RCC 7860 (cell line): ENCODE results near the gene SIN3B.

Experiments used
- DNase-seq: peaks from one replicate; pipeline ENCODE4 v3.0.0-alpha.2; 2015; ENCODE audit warnings: low spot score
- FAIRE-seq: peaks from 2 replicates; lab custom pipeline; 2012; peaks lifted over from hg19 to GRCh38; lab: Jason Lieb, UNC

The SIN3B gene

DNA sequence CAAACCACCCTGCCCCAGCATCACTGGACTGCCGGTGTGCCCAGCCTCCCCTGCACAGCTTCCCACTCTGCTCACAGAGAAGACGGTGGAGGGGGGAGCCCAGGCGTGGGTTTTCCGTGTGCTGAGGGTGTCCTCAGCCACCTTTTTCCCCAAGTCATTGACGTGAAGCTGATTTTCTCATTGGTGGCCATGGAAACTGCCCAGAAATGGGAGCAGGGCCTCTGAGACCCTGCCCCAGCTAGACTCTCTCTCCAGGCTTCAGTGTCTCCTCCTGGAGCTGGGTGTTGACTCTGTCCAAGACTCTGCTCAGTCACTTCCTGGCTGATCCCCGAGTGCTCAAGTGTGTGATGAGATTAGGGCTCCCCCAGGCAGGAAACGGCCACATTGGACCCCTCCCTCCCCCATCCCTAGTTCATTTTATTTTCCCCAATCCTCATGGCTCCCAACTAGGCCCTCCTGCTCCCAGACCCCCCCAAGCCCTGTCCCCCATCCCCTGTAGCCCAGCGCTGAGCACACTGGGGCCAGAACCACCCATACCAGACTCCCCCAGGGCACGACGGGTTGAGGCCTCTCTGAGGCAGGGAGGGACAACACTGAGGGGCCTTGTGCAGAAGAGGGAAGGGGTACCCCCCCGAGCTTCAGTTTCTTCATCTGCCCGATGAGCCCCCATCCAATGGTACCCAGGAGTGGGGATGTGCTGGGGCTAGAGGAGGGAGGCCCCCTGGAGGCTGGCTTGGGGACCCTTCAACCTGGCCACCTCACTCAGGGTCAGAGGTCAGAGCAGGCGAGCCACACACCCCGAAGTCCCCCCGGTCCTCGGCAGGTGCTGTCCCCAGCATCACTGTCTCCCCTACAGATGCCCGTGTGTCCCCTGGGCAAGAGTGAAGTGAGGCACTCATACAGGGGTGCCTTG, 58.4 kb downstream of the SIN3B start:
- no peak for FAIRE-seq
- no peak for DNase-seq

DNA sequence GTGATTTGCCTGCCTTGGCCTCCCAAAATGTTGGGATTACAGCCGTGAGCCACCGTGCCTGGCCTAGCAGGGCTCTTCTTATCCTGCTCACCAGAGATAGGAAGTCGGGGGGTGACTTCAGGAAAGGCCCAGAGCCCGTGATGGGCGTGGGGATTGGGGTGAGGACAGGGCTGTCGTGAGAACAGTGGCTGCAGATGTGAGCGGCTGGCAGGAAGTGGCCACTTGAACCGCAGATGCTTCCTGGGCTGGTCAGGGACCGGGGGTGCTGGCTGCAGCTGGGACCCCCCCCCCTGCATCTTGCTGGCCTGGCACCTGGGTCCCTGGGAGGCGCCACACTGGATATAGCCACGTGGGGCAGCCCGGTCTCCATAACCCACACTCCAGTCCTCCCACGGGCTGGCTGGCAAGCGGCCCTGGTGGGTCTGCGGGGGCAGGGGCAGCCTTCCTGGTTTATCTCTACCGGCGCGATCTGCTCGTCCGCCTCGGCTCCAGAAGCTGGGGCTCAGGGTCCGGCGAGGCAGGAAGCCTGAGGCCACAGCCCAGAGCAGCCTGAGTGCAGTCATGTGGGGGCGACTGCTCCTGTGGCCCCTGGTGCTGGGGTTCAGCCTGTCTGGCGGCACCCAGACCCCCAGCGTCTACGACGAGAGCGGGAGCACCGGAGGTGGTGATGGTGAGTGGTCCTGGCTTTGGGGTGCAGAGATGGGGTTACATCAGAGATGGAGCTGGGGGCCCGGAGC, 59.6 kb downstream of the SIN3B start, which contains the start of gene F2RL3:
F2RL3 (plus strand) TSS at position 371 of the 737 bp plus-strand sequence; CDS start at position 562, 191 bp downstream.
- no peak for DNase-seq
- no peak for FAIRE-seq

DNA sequence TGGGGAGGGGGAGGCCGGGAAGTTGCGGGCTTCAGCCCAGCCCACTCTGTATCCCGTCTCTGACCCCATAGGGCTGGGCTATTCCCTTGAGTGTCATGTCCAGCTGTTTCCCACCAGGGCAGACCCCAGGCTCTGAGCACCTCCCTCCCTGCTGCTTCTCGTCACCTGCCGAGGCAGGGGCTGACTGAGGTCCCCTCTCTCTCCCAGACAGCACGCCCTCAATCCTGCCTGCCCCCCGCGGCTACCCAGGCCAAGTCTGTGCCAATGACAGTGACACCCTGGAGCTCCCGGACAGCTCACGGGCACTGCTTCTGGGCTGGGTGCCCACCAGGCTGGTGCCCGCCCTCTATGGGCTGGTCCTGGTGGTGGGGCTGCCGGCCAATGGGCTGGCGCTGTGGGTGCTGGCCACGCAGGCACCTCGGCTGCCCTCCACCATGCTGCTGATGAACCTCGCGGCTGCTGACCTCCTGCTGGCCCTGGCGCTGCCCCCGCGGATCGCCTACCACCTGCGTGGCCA, 60.2 kb downstream of the SIN3B start:
- DNase-seq, result no peak
- FAIRE-seq, result no peak

DNA sequence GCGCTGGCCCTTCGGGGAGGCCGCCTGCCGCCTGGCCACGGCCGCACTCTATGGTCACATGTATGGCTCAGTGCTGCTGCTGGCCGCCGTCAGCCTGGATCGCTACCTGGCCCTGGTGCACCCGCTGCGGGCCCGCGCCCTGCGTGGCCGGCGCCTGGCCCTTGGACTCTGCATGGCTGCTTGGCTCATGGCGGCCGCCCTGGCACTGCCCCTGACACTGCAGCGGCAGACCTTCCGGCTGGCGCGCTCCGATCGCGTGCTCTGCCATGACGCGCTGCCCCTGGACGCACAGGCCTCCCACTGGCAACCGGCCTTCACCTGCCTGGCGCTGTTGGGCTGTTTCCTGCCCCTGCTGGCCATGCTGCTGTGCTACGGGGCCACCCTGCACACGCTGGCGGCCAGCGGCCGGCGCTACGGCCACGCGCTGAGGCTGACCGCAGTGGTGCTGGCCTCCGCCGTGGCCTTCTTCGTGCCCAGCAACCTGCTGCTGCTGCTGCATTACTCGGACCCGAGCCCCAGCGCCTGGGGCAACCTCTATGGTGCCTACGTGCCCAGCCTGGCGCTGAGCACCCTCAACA, 60.8 kb downstream of the SIN3B start:
- FAIRE-seq (no peak), DNase-seq (no peak)

DNA sequence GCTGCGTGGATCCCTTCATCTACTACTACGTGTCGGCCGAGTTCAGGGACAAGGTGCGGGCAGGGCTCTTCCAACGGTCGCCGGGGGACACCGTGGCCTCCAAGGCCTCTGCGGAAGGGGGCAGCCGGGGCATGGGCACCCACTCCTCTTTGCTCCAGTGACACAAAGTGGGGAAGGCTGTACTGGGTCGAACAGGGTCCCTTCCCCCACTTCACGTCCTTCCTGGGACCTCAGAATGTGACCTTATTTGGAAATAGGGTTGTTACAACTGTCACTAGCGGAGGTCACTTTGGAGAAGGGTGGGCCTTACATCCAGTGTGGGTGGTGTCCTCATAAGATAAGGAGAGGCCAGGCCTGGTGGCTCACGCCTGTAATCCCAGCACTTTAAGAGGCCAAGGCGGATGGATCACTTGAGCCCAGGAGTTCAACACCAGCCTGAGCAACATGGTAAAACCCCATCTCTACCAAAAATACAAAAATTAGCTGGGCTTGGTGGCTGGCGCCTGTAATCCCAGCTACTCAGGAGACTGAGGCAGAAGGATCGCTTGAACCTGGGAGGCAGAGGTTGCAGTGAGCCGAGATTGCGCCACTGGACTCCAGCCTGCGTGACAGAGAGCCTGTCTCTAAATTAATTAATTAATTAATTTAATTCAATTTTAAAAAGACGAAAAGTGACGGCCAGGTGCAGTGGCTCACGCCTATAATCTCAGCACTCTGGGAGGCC, 61.4 kb downstream of the SIN3B start:
- no peak for DNase-seq
- no peak for FAIRE-seq

DNA sequence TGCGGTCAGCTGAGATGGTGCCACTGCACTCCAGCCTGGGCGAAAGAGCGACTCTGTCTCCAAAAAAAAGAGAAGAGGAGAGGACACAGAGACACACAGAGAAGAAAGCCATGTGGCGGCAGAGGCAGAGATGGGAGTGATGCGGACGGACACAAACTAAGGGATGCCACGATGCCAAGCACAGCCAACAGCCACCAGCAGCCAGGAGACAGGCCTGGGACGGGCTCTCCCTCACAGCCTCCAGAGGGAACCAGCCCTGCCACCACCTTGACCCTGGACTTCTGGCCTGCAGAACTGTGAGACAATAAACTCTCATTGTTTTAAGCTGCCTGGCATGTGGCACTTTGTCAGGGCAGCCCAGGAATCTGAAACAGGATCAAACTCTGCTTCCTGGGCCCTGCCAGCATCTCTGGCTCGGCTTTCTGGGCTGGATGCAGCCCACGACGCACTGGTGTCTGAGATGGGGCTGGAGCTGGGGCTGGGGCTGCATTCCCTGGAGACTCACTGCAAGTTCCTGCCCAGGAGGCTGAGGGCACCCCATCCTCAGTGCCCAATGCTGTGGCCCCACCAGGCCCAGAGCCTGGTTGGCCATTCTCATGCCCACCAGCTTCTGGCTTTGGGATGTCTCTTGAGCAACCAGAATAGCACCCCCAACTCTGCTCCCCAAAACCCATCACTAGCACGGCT, 62.6 kb downstream of the SIN3B start:
- no peak for DNase-seq
- FAIRE-seq, result no peak

DNA sequence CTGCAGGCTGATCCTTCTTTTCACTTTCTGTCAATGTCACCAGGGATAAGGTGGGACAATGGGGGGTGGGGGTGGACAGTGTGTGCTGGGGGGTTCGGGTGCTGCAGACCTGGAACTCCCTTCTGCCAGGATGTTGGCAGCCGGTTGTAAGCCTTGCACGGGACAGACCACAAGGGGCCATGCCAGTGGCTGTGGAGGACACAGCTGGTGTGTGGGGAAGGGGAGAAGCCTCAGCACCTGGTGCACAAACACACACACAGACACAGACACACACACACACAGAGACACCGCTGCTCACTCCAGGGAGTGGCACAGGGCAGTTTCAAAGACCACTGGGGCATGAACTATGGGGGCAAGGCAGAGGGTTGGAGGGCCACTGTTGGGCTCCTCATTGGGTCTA, 63.2 kb downstream of the SIN3B start:
- FAIRE-seq (no peak), DNase-seq (no peak)

DNA sequence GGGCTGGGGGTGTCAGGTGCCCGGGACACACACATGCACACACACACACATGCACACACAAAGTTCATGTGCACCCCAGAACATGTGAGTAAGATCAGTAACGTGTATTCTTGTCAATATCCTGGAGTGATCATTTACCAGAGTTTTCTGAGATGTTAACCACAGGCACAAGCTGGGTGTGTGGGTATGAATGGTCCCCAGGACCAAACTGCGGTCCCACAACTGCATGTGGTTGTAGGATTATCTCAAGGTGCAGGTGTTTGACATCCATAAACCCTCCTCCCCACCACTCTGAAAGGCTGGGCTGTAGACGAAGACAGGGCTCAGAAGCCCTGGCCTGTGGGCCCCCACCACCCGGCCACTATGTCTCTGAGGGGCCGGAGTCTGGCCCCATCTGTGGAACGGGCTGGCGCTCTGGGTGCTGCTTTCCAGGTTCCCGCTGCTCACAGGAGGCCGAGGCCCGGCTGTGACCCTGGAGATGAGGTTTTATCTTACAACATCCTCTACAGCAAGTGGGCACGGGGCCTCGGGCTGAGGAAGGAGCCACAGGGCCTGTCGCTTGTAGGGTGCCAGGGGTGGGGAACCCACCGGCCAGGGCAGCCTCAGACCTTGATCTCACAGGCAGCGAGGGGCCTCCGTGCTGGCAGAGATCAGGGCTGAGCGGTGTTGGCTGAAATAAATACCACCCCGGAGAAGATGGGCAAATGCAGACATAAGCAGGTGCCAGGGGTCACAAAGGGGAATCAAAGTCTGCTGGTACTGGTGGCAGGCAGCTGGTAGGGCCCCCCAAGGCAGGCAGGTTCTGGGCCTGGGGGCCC, 63.9 kb downstream of the SIN3B start:
- DNase-seq (no peak), FAIRE-seq (no peak)

DNA sequence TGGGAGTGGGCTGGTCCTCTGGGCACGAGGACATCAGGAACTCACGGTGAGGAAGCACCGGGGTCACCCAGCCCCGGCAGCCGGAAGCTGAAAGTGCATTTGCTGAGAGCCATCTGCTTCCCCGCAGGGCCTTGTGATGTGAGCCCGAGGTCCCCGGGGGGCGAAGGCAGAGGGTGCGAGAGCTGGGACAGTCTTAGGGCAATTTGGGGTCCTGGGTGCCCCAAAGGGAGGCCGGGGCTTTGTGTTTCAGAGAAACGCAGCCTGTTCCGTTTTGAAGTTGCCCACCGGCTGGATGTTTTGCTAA, 64.4 kb downstream of the SIN3B start:
- DNase-seq, result no peak
- FAIRE-seq, result no peak

DNA sequence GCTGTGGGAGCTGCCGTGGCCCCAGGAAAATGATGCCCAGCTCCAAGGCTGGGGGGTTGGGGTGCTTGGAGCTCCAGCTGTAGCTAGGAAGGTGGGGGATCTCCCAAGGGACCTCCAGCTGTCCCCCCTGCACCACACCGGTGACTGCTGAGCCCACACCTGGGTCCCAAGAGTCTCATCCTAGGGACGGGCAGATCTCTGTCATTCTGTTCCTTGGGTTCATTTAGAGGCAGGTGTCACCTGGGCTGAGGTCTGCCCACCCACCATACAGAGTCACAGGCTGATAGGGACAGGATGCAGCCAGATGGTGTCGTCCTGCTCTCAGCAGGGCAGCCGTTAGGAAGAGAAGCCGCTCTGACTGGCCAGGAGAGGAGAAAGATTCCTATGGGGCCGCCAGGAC, 64.9 kb downstream of the SIN3B start:
- DNase-seq, result no peak
- no peak for FAIRE-seq

DNA sequence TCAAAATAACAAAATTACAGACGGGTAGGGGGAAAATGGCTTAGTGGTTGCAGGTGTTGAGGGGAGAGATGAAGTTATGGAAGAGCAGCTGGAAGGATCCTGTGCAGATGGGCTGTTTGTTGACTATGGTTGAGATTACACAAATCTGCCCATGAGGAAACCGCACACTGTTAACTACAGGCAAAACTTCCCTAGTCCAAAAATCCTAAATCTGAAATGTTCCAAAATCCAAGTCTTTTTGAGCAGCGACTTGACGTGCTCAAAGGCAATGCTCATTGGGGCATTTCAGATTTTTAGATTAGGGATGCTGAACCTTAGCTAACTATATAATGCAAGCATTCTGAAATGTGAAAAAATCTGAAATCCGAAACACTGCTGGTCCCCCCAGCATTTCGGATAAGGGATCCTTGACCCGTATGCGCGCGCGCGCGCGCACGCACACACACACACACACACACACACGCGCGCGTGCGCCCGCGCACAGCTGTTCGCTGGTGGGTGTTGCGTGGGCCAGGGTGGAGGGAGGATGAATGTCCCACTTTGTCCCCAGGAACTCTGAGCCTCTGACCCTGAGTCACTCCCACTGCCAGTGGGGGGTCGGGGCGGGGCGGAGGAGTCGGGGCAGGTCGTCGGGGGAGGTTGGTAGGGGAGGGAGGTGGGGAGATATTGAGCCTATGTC, 66.4 kb downstream of the SIN3B start:
- FAIRE-seq, result no peak
- no peak for DNase-seq

DNA sequence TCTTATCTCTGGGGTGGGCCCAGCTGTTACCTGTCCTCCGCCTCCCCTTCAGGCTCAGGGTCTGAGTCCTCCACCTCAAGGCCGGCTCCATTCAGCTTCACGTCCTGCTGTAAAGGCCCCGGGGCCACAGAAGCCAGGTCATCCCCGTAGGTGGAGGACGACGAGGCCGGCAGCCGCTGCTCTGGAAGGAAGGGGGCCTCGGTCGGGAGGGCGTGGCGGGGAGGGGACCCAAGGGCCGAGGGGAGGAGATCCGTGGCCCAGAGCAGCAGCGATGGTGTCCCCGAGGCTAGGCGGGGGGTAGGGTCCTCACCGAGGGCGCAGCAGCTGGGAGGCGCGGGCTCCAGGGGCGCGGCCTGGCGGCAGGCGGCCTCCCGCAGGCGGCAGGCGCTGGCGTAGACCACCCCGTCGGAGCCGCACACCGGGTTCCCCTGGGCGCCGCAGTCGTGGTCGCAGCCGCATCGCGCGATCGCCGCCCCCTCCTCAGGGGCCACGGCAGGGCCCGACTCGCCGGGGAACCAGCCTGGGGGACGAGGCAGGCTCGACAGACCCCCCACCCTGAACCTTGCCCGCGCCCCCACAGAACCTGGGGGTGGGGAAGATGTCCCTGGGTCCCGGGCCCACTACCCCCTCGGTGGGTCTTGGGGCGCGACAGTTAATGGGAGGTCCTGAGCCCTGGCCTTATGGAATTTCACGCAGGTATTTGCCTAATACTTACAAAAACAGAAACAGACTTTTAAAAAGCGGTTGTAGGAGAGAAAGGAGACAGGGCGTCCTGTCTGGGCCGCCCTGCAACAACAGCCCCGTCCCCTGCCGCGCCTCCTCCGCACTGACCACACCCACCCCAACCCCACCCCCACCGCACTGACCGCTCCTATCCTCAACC, 67.2 kb downstream of the SIN3B start:
- FAIRE-seq (no peak), DNase-seq (no peak)

DNA sequence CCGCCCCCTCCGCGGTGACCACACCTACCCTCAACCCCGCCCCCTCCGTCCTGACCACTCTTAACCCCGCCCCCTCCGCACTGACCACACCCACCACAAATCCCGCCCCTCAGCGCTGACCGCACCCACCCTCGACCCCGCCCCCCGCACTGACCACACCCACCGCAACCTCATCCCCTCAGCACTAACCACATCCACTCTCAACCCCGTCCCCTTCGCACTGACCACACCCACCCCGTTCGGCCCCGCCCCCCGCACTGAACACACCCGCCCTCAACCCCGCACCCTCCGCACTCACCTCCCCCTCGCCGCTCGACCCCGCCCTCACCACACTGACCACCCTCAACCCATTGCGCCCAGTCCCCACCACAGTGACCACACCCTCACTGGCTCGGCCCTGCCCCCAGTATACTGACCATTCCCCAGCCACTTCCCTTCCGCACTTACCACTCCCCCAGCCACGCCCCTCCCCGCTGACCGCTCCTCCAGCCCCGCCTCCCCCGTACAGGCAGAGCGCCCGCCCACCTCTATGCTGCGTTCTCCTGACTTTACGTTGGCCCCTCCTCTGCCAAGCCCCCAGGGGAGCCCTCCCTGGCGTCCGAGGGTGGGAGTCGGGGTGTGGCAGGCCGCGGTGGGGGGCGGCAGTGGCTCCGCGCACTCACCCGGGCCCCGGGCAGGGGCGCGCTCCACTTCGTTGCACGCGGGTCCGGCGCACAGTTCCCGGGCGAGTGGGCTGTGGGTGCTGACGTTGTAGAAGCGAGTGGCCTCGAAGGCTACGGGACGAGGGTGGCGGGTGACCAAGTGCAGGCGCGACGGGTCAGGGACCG, 68.0 kb downstream of the SIN3B start:
- peak; percentile 42 for DNase-seq
- no peak for FAIRE-seq

DNA sequence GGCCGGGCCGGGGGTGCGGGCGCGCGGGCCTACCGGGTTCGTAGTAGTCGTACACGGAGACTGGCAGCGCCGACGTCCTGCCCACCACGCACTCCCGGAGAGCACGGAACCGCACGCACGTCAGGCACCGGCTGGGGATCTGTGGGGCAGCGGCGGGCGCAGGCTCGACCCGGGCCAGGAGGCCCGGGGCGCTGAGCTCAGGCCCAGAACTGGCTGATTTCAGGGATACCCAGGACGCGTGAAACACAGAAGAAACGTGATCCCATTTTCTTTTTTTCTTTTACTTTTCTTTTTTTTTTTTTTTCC, 68.6 kb downstream of the SIN3B start:
- no peak for DNase-seq
- FAIRE-seq, result no peak

DNA sequence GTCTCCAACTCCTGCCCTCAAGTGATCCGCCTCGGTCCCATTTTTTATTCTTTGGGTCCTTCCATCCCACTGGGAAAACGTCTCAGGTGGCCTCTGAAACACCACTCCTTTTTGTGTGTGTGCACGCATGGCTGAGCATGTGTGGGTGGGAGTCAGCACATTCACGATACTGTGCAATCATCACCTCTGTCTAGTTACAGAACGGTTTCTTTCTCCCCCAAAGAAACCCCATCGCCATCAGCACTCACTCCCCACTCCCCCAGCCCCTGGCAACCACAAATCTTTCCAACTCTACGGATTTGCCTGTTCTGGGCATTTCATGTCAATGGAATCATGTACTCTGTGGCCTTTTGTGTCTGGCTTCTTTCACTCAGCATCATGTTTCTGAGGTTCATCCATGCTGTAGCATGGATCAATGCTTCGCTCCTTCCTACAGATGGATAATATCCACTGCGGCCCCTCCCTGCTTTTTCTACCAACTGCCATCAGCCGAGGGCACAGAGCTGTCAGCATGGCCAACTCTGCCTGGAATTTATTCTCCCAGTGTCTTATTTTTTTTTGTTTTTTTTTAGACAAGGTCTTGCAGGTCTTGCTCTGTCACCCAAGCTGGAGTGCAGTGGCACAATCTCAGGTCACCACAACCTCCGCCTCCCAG, 69.3 kb downstream of the SIN3B start:
- DNase-seq (peak; percentile 13), FAIRE-seq (no peak)

DNA sequence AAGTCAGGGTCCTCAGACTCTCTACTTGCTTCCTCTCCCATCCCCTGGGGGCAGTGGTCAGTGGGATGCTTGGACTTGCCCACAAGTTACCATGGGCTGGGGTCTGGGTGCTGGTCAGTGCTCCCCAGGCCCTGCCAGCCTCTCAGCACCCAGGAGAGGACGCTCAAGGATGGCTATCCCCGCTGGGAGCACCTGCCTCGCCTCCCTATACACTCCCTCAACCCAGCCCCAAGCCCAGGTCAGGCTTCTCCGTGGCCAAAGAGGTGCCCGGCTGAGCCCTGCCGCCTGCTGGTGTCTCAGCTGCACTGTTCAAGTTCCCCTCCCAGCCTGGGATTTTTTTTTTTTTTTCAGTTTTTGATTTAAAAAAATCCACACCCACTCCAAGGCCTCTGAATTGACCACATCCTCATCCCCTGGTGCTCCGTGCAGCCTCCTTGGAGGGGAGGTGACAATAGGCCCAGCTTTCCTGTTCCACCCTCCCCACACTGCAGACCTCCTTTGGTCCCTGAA, 70.4 kb downstream of the SIN3B start:
- DNase-seq (no peak), FAIRE-seq (no peak)
